Activated CD8-positive, alpha-beta T cell treated with anti-CD3 and anti-CD28 coated beads for 36 hours (primary cell): ENCODE measurements around the gene RUSC1. TPM values are rescaled to one million over a fixed set of nuclear protein-coding genes. Genes with fewer than 3 reads are reported as not detected.

Source experiments
- ATAC-seq: fragments of 200-7000 bp; cut with Tn5 transposase; one replicate; pipeline ENCODE4 v1.10.0; 2021; ENCODE audit warnings: mild to moderate bottlenecking, moderate library complexity
- CTCF ChIA-PET: fragments of 350-600 bp; sonication (Branson Sonifier 250); formaldehyde crosslinking; loops from one replicate; lab custom pipeline; 2021; ENCODE audit warnings: antibody characterized with exemption; lab: Charles Lee
- POLR2A ChIA-PET: fragments of 350-600 bp; sonication (Branson Sonifier 250); formaldehyde crosslinking; loops from one replicate; lab custom pipeline; 2021; ENCODE audit warnings: antibody characterized with exemption; lab: Charles Lee
- DNase-seq: peaks from one replicate; pipeline ENCODE4 v3.0.0-alpha.2; 2020
- H3K27ac Mint-ChIP-seq: one replicate; pipeline ENCODE4 v1.8.0; 2021; ENCODE audit warnings: mild to moderate bottlenecking, mixed read lengths
- H3K27me3 Mint-ChIP-seq: one replicate; pipeline ENCODE4 v1.8.0; 2021; ENCODE audit warnings: mixed read lengths
- H3K36me3 Mint-ChIP-seq: one replicate; pipeline ENCODE4 v1.8.0; 2021; ENCODE audit warnings: low read depth, mixed read lengths
- H3K4me1 Mint-ChIP-seq: one replicate; pipeline ENCODE4 v1.8.0; 2021; ENCODE audit warnings: low read depth, mixed read lengths
- H3K4me3 Mint-ChIP-seq: one replicate; pipeline ENCODE4 v1.8.0; 2021; ENCODE audit warnings: mild to moderate bottlenecking, moderate library complexity, mixed read lengths
- H3K9me3 Mint-ChIP-seq: one replicate; pipeline ENCODE4 v1.8.0; 2021; ENCODE audit warnings: mixed read lengths
- CTCF ChIP-seq: fragments of 200-600 bp; IDR thresholded peaks from one replicate; pipeline ENCODE4 v1.8.0; 2022; ENCODE audit warnings: antibody characterized with exemption, mild to moderate bottlenecking
- intact Hi-C: fragments of 100-400 bp; cut with micrococcal nuclease; formaldehyde crosslinking; loops from one replicate; pipeline ENCODE4 v1.10.0; 2022
- total RNA-seq, 2 experiments: library from RNA; stranded (reverse); gene quantifications; one replicate each; pipeline ENCODE4 v1.2.3, GENCODE V29; 2021

RUSC1 gene
- total RNA-seq, 2 experiments from 2014 or later = 21.2 to 21.6 TPM

GRCh38 chr1:155322571-155322952 lies 1.9 kb downstream of the RUSC1 start:
- Mint-ChIP-seq H3K27me3 (no peaks in the 10 kb centered on the region), H3K9me3 (no peaks in the 10 kb centered on the region), H3K36me3 (peaks cover 33% of the 10 kb centered on the region), H3K4me1 (peaks cover 43% of the 10 kb centered on the region), H3K4me3 (peak overlapping the region; percentile 81), H3K27ac (no peak overlapping the region)
- no peak for TF ChIP-seq CTCF
- CTCF ChIA-PET = interaction anchor here (0.8 to 6.1 kb wide), 16 partner anchors 11 to 238 kb away, joined by 3 to 170 read pairs (median 4); partner anchors contain the start of genes CLK2, FDPS, KRTCAP2 and MTX1
- intact Hi-C loops = loop anchor here (5.0 kb wide), 1 partner anchor 45 kb away; the partner anchor contains the start of gene HCN3
- POLR2A ChIA-PET = interaction anchor here (1.1 to 4.8 kb wide), 8 partner anchors 13 to 287 kb away, joined by 3 to 31 read pairs (median 5); partner anchors contain the start of genes FDPS, SCAMP3 and THBS3
- ATAC-seq = no peak
- DNase-seq = peak; percentile 36

GRCh38 chr1:155322953-155323728 lies 2.4 kb downstream of the RUSC1 start:
- peak; percentile 94 for TF ChIP-seq CTCF
- Mint-ChIP-seq H3K27ac (peak overlapping the region; percentile 75), H3K36me3 (peaks cover 29% of the 10 kb centered on the region), H3K27me3 (no peaks in the 10 kb centered on the region), H3K9me3 (no peaks in the 10 kb centered on the region), H3K4me3 (peak overlapping the region; percentile 81), H3K4me1 (peaks cover 43% of the 10 kb centered on the region)
- CTCF ChIA-PET = interaction anchor here (0.8 to 6.1 kb wide), 30 partner anchors 9 to 273 kb away, joined by 3 to 170 read pairs (median 4); partner anchors contain the start of genes CLK2, ENTREP3, FDPS and HCN3
- POLR2A ChIA-PET = interaction anchor here (0.6 to 4.8 kb wide), 9 partner anchors 13 to 129 kb away, joined by 3 to 31 read pairs (median 5); partner anchors contain the start of genes FDPS, SCAMP3 and THBS3
- intact Hi-C loops = loop anchor here (5.0 kb wide), 1 partner anchor 46 kb away; the partner anchor contains the start of gene HCN3
- peak; percentile 88 for DNase-seq
- peak; percentile 57 for ATAC-seq

- DNase-seq (peak; percentile 85), ATAC-seq (peak; percentile 66)
- Mint-ChIP-seq H3K27me3 (no peaks in the 10 kb centered on the region), H3K4me1 (peaks cover 43% of the 10 kb centered on the region), H3K9me3 (no peaks in the 10 kb centered on the region), H3K4me3 (peak overlapping the region; percentile 81), H3K27ac (peak overlapping the region; percentile 34), H3K36me3 (peaks cover 25% of the 10 kb centered on the region)
- CTCF ChIA-PET = interaction anchor here (0.8 to 6.1 kb wide), 28 partner anchors 9 to 273 kb away, joined by 3 to 170 read pairs (median 4); partner anchors contain the start of genes CLK2, ENTREP3, FDPS and HCN3
- POLR2A ChIA-PET = interaction anchor here (0.6 to 4.8 kb wide), 6 partner anchors 16 to 130 kb away, joined by 3 to 24 read pairs (median 4); partner anchors contain the start of gene CLK2
- no peak for TF ChIP-seq CTCF
- intact Hi-C loops = loop anchor here (5.0 kb wide), 1 partner anchor 46 kb away; the partner anchor contains the start of gene HCN3
Measured at GRCh38 chr1:155323729-155324036, 3.0 kb downstream of the RUSC1 start.

- ATAC-seq (peak; percentile 78), DNase-seq (peak; percentile 95)
- H3K4me1 Mint-ChIP-seq = peaks cover 40% of the 10 kb centered on the region
- no peak for TF ChIP-seq CTCF
- H3K9me3 Mint-ChIP-seq = no peaks in the 10 kb centered on the region
- peak overlapping the region; percentile 75 for H3K27ac Mint-ChIP-seq
- POLR2A ChIA-PET = interaction anchor here (0.8 to 4.8 kb wide), 8 partner anchors 15 to 130 kb away, joined by 3 to 24 read pairs (median 4); partner anchors contain the start of gene CLK2
- CTCF ChIA-PET = interaction anchor here (0.8 to 6.1 kb wide), 25 partner anchors 9 to 272 kb away, joined by 3 to 170 read pairs (median 4); partner anchors contain the start of genes CLK2, ENTREP3, FDPS and HCN3
- H3K4me3 Mint-ChIP-seq = peak overlapping the region; percentile 81
- peaks cover 20% of the 10 kb centered on the region for H3K36me3 Mint-ChIP-seq
- intact Hi-C loops = loop anchor here (5.0 kb wide), 1 partner anchor 47 kb away; the partner anchor contains the start of gene HCN3
- H3K27me3 Mint-ChIP-seq = no peaks in the 10 kb centered on the region
Measured at GRCh38 chr1:155324037-155324716, 3.5 kb downstream of the RUSC1 start.
